Brain pericyte (primary cell): ENCODE results near the gene PIBF1.
"Not testable (repeated sequence)": the region's sequence is repeated elsewhere in the genome, so short reads cannot be mapped to it uniquely, and the experiment has no call there.

ENCODE experiments used
- DNase-seq: peaks from one replicate; pipeline ENCODE4 v3.0.0-alpha.2; 2012; ENCODE audit warnings: low read depth, low spot score

The PIBF1 gene

DNA sequence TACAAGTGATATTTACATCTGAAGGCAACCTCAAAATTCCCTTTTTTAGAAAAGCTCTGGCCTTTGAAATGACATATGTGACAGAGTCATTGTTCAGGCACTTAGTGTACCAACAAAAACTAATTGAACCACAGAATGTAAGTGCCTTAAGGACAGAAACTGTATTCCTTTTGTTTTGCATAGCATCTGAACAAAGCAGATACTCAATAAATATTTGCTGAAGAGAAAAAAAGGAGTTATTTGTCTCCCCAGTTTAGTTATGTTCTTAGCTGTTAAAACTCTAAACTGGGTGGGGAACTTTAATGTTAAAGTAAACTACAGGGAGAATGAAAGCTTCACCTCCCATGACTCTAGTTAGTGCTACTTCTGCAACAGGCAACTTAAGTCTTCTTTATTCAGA lies 220.0 kb downstream of the PIBF1 start:
- DNase-seq = no peak

DNA sequence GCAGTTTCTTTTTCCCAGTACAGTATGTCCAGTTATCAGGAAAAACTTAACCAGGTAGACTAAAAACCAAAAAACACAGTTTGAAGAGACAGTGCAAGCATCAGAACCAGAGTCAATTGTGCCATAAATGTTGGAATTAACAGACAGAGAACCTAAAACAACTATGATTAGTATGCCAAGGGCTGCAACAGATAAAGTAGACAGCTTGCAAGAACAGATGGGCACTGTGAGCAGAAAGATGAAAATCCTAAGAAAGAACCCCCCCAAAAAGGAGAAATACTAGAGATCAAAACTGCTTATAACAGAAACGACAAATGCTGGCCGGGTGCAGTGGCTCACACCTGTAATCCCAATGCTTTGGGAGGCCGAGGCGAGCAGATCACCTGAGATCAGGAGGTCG lies 229.8 kb downstream of the PIBF1 start:
- no peak for DNase-seq

DNA sequence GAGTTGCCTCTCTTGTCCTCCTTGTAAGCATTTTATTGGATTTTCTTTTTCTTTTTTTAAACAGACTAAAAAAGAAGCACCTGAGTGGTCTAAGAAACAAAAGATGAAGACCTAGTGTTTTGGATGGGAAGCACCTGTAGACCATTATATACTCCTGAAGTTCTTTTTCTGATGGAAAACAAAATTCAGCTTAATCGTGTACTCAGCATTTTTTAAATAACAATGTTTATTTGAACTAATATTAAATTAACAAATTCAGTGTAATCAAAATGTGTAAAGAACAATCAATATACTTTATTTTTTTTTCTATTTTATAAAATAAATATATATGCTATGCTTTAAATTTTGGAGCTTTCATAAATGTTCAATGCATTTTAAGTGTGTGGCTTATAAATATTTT lies 233.9 kb downstream of the PIBF1 start:
- no peak for DNase-seq

DNA sequence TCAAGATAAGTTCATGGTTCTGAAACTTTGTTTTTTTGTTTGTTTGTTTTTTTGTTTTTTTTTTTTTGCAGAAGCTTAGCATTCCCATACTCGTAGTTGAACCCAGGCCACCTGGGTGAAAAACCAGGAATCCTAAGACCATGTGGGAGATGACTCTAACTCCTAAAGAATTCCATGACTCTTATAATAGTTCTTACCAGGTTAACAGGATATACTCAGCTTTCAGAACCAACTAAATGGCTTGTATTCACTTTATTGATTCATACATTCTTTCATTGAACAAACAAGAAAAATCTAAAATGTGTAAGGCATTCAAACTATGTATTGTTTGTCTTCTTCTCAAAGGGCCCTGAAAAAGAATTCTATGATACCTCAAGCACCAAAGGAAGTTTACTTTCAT lies 236.4 kb downstream of the PIBF1 start:
- DNase-seq = no peak

DNA sequence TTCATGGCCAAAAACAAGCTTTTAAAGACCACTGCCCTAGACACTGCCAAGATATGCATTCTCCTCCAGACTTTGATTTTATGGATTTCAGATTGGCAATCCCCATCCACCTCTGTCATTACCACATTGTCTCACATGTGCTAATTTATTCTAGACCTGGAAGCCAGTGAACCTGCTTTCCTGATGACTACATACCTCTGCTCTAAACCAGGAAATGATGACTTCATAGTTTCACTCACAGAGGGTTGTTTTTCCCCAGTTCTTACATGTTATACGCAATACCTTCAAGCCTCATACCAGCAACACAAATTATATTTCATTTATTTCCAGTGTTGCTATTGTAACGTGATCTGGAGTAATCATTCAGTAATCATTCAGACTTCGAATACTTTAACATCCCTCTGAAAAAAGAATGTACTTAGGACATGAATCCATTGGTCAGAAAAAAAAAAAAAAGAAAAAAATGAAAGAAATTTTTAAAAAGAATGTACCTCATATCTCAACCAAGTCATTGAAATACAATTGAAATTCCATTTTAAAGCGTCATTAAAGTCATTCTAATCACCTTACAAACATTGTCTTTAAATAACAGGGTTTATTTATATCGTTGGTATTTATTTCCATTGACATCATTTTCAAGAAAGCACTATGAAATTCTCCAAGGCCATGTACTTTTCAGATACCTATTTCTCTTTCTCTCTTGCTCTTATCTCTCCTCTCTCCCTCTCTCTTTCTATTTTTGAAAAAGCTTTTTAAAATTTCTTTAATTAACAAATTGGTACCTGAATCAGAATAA lies 243.5 kb downstream of the PIBF1 start:
- no peak for DNase-seq

DNA sequence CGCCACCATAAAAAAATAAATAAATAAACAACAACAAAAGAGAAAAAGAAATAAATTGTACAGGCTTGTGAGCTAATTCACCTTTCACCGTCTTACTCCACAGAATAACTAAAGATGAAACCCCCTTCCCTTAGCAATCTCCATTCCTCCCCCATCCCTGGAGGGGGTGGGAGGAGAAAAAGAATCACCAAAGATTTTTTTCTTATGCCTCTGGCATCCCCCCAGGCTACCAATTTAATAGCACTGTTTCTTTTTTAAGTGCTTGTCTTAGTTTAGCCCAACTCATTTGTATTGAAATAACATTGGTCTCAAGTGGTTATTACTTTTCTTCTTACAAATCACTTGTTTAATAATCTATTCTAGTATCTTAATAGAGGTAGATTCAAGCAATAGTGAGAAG lies 253.0 kb downstream of the PIBF1 start:
- DNase-seq = no peak

DNA sequence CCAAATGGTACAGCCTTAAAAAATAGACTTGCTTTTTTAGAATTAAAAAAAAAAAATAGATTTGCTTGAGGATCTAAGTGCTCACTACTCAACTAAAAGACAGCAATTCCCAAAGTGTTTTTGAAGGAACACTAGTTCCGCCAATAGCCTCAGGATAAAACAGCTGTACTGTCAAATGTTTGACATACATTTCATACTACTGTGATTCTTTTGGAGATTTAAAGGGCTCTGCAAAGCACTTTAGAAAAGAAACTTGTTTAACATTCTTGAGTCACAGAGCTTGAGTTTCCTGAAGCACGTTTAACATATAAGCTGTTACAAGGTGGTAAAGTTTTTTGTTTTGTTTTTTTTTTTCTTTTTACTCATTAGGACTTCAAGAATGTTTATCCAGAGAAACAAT lies 253.7 kb downstream of the PIBF1 start:
- DNase-seq = no peak

DNA sequence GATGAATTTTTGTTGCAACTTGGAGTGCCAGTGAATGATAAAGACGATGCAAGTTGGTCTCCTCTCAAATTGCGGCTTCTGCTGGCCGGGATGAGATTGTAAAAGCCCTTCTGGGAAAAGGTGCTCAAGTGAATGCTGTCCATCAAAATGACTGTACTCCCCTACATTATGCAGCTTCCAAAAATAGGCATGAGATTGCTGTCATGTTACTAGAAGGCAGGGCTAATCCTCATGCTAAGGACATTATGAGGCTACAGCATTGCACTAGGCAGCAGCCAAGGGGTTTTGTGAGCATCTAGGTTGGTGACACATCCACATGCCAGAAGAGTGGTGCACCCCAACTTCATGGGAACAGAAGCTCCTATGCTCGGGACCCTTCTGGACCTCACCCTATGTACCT lies 254.6 kb downstream of the PIBF1 start:
- DNase-seq = no peak

DNA sequence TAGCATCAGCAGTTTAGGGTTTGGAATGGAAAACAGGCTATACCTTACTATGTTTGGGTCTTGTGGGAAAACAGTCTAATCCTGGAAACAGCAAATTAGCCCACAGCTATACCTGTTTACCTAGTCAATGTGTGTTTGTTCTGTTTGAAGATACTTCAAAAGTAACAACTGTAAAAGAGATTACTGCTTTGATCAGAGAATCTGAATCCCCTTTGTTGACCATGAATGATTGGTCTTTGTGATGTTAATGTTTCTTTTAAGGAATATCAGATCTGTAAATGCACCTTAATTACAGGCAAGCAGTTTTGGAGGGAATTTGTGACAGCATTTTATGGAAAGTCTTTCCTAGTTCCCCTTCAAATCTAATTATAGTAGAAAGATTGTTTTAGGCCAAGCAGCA lies 256.1 kb downstream of the PIBF1 start:
- DNase-seq = no peak

DNA sequence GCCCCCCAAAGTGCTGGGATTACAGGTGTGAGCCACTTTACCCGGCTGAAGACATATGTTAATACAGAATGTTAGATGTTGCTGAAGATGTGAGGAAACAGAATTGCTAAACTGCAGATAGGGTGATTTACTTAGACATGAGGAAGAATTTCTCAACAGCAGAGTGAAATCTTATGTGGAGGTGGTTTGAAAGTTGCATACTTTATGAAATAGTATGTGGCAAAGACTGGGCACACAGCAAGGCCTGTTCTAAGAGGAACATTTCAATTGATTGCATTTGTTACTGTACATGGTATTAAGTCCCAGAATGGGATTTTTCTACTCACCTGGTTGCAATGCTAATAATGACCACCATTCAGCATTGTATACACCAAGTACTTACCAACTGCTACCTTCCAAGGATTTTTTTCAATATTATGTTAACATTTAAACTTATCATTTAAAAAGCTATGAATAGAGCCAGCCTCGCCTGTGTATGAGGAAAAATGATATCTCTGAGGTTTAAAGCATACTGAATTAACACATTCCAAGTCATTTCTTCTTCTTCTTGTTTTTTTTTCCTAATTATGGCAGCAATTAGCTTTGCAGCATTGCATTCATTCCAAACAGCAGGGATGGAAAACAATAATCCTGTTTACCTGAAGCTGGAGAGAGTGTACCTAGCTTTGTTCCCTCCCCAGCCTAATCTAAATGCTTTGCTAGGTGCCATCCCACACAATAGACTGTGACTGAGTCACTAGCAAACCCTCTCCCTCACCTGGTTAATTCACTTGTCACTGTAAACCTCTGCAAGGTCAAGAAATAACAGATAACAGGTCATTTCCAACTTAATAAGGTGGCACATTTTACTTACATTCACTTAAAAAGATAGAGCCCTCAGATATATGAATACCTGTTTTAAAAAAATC lies 257.5 kb downstream of the PIBF1 start:
- DNase-seq = no peak

DNA sequence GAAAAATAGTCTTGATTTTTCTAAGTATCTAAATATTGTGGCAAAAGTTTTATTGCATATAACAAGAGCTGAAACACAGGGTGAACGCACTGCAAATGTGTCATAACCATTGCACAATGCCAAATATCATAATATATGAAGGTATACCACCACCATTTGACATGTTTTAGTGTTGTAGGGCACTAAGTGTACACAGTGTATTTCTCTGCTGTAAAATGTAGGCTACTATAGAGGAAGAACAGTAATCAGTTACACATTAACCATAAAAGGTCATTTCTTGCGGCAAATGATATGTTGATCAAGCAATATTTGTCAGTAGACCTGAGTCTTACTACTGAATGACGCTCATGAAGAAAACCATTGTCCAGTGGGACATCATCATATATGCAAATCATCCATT lies 258.6 kb downstream of the PIBF1 start:
- DNase-seq = no peak

DNA sequence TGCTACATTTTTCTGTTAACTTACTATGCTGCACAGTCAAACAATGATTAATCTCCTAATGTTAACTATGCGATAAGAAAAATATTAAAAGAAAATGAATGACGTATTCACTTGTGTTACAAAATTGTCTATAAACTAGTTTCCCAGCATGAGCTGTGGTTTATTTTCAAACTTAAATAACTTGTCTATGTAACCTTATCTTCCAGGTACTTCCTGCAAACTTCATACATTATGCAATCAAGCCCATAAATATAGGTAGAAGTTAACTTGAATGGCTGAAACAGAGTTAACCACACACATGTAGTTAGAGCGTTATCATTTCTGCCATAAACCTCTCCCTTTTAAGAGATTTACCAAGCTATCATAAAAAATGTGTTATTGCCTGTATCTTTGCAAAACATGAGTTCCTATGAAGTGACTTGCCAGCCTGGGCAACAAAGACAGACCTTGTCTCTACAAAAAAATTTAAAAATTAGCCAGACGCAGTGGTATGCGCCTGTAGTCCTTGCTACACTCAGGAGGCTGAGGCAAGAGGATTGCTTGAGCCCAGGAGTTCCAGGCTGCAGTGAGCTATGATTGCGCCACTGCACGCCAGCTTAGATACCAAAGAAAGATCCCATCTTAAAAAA lies 259.1 kb downstream of the PIBF1 start:
- DNase-seq = no peak

DNA sequence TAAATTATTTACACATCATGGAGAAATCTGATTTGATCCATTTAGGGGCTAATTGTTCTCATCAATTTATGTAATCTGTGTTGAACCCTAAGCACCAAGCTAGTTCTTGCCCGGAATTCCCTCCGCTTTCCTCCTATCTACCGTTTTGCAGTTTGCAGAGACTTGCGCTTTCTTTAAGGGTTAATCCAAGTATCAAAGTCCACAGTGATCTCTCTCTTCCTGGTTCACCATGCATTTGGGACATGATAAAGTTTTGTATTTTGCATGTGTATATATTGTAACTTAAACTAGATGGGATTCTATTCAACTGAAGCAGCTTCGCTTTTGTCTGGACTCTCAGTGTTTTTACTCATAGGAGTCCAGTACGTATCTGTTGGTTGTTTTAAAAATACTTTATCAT lies 263.1 kb downstream of the PIBF1 start:
- DNase-seq = no peak

DNA sequence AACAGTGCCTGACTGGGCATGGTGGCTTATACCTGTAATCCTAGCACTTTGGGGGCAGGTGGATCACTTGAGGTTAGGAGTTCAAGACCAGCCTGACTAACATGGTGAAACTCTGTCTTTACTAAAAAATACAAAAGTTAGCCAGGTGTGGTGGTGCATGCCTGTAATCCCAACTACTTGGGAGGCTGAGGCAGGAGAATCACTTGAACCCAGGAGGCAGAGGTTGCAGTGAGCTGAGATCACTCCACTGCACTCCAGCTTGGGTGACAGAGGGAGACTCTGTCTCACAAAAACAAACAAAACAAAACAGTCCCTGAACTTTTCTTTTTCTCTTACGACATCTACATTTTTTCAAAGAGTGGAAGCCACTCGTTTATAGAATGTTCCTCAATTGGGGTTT lies 266.7 kb downstream of the PIBF1 start:
- not testable (repeated sequence) for DNase-seq

DNA sequence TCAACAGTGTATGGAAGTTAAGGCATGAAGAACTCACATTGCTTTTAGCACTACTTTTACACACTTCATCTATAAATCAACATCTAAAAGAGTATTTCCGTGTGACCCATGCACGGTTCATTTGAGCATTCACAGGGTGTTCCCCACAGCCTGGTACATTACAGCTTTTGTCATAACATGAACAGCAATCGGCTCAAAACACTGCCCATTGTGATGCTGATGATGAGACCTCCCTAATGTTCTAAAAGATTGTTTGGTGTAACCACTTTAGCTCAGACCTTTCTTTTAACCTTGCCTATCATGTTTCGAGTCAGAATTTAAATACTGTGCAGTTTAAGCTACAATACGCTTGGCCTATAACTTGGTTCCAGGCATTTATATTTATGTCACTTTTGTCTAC lies 272.8 kb downstream of the PIBF1 start:
- DNase-seq = no peak

DNA sequence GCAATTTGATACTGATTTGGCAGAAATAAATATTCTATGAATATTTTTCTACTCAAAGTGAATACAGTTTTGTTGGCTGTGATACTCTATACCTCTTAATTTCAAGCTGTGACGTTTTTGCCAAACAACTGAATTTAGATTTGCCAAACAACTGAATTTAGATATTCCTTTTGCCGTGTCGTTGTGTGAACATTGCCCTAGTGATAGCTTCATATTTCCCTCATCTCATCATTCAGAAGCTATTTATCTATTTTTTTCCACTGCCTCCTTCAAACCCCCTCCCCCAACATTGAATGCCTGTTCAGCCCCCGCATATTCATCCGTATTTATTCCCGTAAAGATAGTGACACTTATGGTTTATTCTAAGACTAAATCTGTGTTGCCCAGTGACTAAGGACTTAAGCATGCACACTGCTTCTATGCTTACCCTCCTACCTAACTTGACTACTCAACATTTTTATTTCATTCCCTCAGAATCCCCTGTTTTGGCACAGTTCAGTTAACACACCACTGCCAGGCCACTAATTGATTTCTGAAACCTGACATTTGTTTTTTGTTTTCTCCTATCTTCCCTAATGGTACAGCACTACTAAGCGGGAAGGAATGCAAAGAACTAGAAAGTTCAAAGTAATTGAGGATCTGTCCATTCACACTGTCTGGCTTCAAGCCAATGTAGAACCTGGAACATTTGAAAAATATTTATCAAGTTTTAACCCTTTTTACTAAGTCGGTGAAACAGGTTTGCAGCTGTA lies 274.1 kb downstream of the PIBF1 start:
- DNase-seq = no peak

DNA sequence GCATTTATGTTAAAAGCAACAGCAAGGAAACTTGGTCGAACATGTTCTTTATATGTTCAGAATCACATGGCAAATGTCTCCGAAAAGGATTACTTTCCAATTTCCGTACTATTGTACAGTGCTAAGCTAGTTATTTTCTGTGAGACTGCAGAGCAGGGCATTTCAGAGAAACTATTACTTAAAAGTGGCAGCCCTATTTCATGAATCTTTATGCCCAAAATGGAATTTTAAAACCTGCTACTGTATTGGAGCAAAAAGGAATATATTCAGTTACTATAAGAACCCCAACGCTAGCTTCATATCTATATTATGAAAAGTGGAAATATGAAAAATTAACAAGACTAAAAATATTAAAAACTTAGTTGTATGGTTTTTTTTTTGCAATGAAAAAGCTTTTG lies 274.6 kb downstream of the PIBF1 start:
- DNase-seq = no peak

DNA sequence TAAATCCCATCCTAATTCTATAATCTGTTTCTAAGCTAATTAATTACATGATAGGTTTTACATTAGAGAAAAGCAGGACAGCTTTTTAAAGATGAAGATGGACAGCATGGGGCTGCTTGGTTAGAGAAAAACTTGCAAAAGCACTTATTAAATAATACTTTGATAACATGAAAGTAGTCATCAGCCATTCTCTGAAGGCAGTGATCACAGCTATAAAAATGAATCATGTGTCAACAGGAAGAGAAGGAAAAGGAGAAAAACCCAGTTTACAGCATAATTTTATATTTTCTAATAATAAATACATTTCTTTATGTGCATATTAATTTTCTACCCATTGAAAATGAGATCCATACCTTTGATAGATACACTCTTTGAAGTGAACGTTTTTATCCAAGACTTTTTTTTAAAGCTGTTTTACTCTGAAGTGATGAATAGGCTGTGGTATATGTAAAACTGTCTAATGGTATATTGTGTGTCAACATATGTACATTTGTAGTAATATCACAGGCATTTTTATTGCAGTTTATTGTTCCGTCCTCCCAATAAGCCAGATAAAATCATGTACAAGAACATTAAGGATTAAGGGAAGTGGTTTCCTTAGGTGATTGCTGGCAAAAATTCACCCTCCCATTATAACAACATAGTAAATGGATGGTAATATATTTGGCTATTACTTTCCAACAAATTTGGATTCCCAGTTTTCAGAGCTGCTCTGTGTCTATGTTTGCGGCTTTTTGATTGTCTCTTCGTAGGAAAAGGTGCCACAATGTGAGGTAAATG lies 275.5 kb downstream of the PIBF1 start:
- no peak for DNase-seq

DNA sequence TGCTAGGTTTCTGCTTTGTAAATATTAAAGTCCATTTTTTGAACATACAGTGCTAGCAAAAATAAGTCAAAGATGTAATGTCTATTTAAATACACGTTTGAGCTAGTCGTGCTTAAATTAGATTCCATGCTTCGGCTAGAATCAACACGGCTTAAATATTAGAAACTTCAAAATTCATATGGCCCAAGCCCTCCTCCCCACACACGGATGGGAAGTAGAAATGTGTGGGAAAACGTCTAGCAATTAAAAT lies 276.1 kb downstream of the PIBF1 start:
- no peak for DNase-seq

DNA sequence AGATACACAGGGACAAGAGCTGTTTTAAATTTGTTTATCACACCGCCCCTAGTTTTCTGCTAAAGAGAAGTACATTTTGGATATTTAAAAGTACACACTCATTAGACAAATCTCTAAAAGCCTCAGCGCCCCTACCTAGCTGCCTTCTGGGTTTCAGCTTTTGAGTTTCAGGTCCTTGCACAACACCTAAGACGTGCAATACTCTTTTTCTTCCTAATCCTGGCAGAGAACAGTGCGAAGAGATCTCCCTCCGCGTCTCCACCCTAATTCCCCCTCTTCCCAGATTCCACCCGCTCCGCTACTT lies 276.5 kb downstream of the PIBF1 start:
- no peak for DNase-seq

DNA sequence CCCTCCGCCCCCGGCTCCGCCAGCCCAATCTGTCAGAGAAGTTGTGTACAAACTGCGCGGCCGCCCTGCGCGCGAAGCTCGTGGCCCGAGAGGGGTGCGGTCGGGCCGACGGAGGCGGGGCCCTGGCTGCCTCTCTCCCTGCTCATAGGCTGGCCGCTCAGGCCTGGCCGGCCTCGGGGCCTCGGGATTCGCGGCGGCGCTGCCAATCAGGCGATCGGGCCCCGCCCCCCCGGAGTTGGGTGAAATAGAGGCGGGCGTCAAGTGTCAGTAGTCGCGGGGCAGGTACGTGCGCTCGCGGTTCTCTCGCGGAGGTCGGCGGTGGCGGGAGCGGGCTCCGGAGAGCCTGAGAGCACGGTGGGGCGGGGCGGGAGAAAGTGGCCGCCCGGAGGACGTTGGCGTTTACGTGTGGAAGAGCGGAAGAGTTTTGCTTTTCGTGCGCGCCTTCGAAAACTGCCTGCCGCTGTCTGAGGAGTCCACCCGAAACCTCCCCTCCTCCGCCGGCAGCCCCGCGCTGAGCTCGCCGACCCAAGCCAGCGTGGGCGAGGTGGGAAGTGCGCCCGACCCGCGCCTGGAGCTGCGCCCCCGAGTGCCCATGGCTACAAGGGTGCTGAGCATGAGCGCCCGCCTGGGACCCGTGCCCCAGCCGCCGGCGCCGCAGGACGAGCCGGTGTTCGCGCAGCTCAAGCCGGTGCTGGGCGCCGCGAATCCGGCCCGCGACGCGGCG lies 277.0 kb downstream of the PIBF1 start, which contains the start of gene KLF5:
Gene KLF5, plus strand, starts transcription at position 270 of the 724 bp plus-strand sequence. Its CDS starts 323 bp downstream, at position 593.
- DNase-seq = peak; percentile 60
